ENCODE data around the gene SHROOM2. TPM values are rescaled to one million over a fixed set of nuclear protein-coding genes. Genes with fewer than 3 reads are reported as not detected.
"Not testable (repeated sequence)": the region's sequence is repeated elsewhere in the genome, so short reads cannot be mapped to it uniquely, and the experiment has no call there.

SHROOM2 gene
- total RNA-seq, 1 donor: 4.3 TPM

- TF ChIP-seq, protein P1, sequence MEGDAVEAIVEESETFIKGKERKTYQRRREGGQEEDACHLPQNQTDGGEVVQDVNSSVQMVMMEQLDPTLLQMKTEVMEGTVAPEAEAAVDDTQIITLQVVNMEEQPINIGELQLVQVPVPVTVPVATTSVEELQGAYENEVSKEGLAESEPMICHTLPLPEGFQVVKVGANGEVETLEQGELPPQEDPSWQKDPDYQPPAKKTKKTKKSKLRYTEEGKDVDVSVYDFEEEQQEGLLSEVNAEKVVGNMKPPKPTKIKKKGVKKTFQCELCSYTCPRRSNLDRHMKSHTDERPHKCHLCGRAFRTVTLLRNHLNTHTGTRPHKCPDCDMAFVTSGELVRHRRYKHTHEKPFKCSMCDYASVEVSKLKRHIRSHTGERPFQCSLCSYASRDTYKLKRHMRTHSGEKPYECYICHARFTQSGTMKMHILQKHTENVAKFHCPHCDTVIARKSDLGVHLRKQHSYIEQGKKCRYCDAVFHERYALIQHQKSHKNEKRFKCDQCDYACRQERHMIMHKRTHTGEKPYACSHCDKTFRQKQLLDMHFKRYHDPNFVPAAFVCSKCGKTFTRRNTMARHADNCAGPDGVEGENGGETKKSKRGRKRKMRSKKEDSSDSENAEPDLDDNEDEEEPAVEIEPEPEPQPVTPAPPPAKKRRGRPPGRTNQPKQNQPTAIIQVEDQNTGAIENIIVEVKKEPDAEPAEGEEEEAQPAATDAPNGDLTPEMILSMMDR (IDR thresholded peaks at IDR 0.05; ENCODE audit: insufficient read depth, low read depth, low read length): no peak
- DNase-seq (ENCODE audit: low read depth): no peak
- H3K4me3 ChIP-seq (ENCODE audit: low read depth, low read length): no peak overlapping the region
These were observed 21.0 kb upstream of the SHROOM2 start for GRCh38 chrX:9765072-9765736.

- H3K4me3 ChIP-seq (ENCODE audit: low read depth, low read length): no peak within 1 kb of the TSS
- TF ChIP-seq, protein P1 (IDR thresholded peaks at IDR 0.05; ENCODE audit: insufficient read depth, low read depth, low read length): no peak
- no peak for DNase-seq (ENCODE audit: low read depth)
These were observed 20.5 kb upstream of the SHROOM2 start, which contains the start of gene GPR143 for GRCh38 chrX:9765737-9766097. TSS of gene GPR143 (minus strand) at chrX:9765847. CDS start at chrX:9765817, 30 bp downstream.

- H3K4me3 ChIP-seq (ENCODE audit: low read depth, low read length): no peak overlapping the region
- peak; percentile 10 for DNase-seq (ENCODE audit: low read depth)
- TF ChIP-seq, protein P1 (IDR thresholded peaks at IDR 0.05; ENCODE audit: insufficient read depth, low read depth, low read length): no peak
These were observed 18.9 kb upstream of the SHROOM2 start for GRCh38 chrX:9767375-9767774.

- not testable (repeated sequence) for DNase-seq (ENCODE audit: low read depth); H3K4me3 ChIP-seq (ENCODE audit: low read depth, low read length)
These were observed 17.8 kb upstream of the SHROOM2 start for GRCh38 chrX:9768321-9768839.

DNA sequence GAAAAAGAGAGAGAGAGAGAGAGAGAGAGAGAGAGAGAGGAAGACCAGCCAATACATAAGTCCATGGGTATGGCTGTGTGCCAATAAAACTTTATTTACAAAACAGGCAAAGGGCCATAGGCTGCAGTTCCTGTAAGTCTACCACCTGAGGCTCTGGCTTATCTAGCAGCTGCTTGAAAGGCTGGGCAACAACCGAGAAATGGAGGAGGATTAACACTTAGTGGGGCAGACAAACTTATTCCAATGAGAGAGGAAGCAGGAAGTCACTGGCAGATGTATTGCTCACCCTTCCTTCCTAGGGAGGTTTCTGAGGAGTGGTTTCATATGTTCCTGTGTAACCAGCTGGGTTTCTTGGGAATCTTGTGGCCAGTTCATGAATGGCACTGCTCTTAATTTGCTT, 15.9 kb upstream of the SHROOM2 start:
- no peak for DNase-seq (ENCODE audit: low read depth)
- no peak overlapping the region for H3K4me3 ChIP-seq (ENCODE audit: low read depth, low read length)

GRCh38 chrX:9772943-9773342, 13.3 kb upstream of the SHROOM2 start:
- H3K4me3 ChIP-seq (ENCODE audit: low read depth, low read length): no peak overlapping the region
- TF ChIP-seq, protein P1 (IDR thresholded peaks at IDR 0.05; ENCODE audit: insufficient read depth, low read depth, low read length): no peak
- no peak for DNase-seq (ENCODE audit: low read depth)

More for the DNA sequence above, 15.9 kb upstream of the SHROOM2 start:
- TF ChIP-seq, protein P1 (IDR thresholded peaks at IDR 0.05; ENCODE audit: insufficient read depth, low read depth, low read length): no peak

- DNase-seq (ENCODE audit: low read depth): no peak
- H3K4me3 ChIP-seq (ENCODE audit: low read depth, low read length): no peak overlapping the region
- TF ChIP-seq, protein P1 (IDR thresholded peaks at IDR 0.05; ENCODE audit: insufficient read depth, low read depth, low read length): no peak
These were observed 10.3 kb upstream of the SHROOM2 start for GRCh38 chrX:9775930-9776329.
